Tibial artery (tissue), 4 donors: Measurements from ENCODE around the gene FLRT2.

Source experiments
- DNase-seq, 2 donors: peaks; one replicate each; pipeline ENCODE4 v3.0.0-alpha.2; 2019
- H3K27ac ChIP-seq, 2 donors: fragments of 200-600 bp; sonication (generic) in 1 of 2; 1 replicate in 1 of 2; 2 replicates in 1 of 2; pipeline ENCODE4 v1.5.1; 2018 to 2019; ENCODE audit warnings: mild to moderate bottlenecking in 1 of 2
- H3K27me3 ChIP-seq, 2 donors: fragments of 200-600 bp; sonication (generic) in 1 of 2; one replicate each; pipeline versions ENCODE4 v1.5.1 to v1.6.0; 2016 to 2019
- H3K36me3 ChIP-seq, 3 donors: fragments of 200-600 bp; sonication (generic) in 2 of 3; one replicate each; pipeline ENCODE4 v1.5.1; 2016 to 2019; ENCODE audit warnings: mild to moderate bottlenecking in 2 of 3
- H3K4me1 ChIP-seq, 4 donors: fragments of 200-600 bp; sonication (generic) in 2 of 4; 1 replicate in 3 of 4; 2 replicates in 1 of 4; pipeline ENCODE4 v1.5.1; 2016 to 2019
- H3K4me3 ChIP-seq, 2 donors: fragments of 200-600 bp; sonication (generic) in 1 of 2; 1 replicate in 1 of 2; 2 replicates in 1 of 2; pipeline ENCODE4 v1.5.1; 2018 to 2019; ENCODE audit warnings: mild to moderate bottlenecking in 2 of 2
- H3K9me3 ChIP-seq, 3 donors: fragments of 200-600 bp; sonication (generic) in 1 of 3; one replicate each; pipeline ENCODE4 v1.5.1; 2016 to 2019
- intact Hi-C: fragments of 100-400 bp; cut with DNase I; formaldehyde crosslinking; loops from one replicate; pipeline ENCODE4 v1.15.0; 2023; ENCODE audit warnings: low total_unique reads
- TF ChIP-seq, protein P1 (sequence below), 2 experiments: fragments of 200-600 bp in 1 of 2; fragments of 450-650 bp in 1 of 2; IDR thresholded peaks; one replicate each; pipeline ENCODE4 v1.5.1; 2017 to 2019; ENCODE audit warnings: antibody characterized with exemption in 2 of 2, mild to moderate bottlenecking in 1 of 2, moderate library complexity in 1 of 2

The FLRT2 gene

DNA sequence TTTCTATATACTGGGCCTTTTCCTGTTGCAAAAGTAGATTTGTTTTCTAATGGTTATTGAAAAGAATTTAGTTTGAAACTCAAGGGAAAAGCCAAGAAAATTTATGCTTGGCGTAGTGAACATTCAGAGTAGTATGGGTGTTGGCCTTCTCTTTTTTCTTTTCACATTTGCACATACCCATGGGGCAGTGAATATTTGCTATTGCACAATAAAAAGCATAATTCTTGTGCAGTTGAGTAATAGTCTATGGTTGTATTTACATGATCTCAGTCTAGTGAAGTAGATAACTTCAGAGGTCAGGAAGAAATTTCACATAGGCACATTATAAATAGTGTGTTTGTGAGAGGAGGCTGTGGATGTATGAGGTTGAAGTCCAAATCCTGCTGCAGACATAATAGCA lies 158.1 kb downstream of the FLRT2 start:
- intact Hi-C loops, result no loop called here
- no peak for DNase-seq
- H3K4me1 ChIP-seq, result no peaks in the 10 kb centered on the region
- no peaks in the 10 kb centered on the region for H3K27me3 ChIP-seq
- TF ChIP-seq, protein P1, sequence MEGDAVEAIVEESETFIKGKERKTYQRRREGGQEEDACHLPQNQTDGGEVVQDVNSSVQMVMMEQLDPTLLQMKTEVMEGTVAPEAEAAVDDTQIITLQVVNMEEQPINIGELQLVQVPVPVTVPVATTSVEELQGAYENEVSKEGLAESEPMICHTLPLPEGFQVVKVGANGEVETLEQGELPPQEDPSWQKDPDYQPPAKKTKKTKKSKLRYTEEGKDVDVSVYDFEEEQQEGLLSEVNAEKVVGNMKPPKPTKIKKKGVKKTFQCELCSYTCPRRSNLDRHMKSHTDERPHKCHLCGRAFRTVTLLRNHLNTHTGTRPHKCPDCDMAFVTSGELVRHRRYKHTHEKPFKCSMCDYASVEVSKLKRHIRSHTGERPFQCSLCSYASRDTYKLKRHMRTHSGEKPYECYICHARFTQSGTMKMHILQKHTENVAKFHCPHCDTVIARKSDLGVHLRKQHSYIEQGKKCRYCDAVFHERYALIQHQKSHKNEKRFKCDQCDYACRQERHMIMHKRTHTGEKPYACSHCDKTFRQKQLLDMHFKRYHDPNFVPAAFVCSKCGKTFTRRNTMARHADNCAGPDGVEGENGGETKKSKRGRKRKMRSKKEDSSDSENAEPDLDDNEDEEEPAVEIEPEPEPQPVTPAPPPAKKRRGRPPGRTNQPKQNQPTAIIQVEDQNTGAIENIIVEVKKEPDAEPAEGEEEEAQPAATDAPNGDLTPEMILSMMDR (IDR thresholded peaks at IDR 0.05), result no peak
- no peaks in the 10 kb centered on the region for H3K36me3 ChIP-seq
- no peak overlapping the region for H3K27ac ChIP-seq
- H3K4me3 ChIP-seq, result no peak overlapping the region
- no peaks in the 10 kb centered on the region for H3K9me3 ChIP-seq

DNA sequence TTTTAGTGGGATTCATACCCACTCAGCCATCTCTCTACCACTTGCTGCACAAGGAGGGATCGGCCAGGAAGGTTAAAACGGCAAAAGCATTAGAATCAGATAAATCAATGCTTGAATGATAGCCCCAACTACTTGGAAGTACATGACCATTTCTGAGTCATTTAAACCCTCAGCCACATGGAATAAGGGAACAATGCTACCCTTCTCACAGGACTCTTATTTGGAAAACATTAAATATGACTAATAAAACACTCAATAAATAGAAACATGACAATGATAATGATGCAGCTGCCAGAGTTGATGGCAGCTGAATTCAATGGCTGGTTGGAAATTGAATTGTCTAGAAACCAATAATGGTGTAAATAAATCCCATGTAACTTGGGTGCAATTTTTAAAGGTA lies 165.4 kb downstream of the FLRT2 start:
- no peak overlapping the region for H3K27ac ChIP-seq
- no peaks in the 10 kb centered on the region for H3K27me3 ChIP-seq
- no peaks in the 10 kb centered on the region for H3K4me1 ChIP-seq
- H3K4me3 ChIP-seq, result no peak overlapping the region
- H3K36me3 ChIP-seq, result no peaks in the 10 kb centered on the region
- intact Hi-C loops, result no loop called here
- no peak for DNase-seq
- no peaks in the 10 kb centered on the region for H3K9me3 ChIP-seq
- TF ChIP-seq, protein P1 (IDR thresholded peaks at IDR 0.05), result no peak

DNA sequence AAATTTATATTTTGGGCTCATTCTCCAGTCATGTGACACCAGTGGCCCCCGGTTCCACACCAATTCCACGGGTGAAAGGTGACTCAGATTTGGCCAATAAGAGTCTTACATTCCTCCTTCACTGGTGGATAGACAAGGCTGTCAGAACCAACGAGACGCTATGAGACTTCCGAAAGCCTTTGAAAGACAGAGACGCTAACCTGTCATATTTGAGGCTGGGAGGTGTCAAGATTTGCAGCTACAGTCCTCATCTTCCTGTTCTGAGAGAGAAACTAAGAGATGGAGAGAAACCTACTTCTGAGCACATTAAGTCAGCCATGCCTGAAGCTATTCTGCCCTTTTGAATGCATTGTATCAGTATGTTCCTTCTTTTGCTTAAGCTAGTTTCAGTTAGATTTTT lies 171.2 kb downstream of the FLRT2 start:
- no peak for DNase-seq
- H3K27me3 ChIP-seq, result no peaks in the 10 kb centered on the region
- no peaks in the 10 kb centered on the region for H3K36me3 ChIP-seq
- H3K4me3 ChIP-seq, result no peak overlapping the region
- TF ChIP-seq, protein P1 (IDR thresholded peaks at IDR 0.05), result no peak
- H3K4me1 ChIP-seq, result no peaks in the 10 kb centered on the region
- H3K27ac ChIP-seq, result no peak overlapping the region
- no peaks in the 10 kb centered on the region for H3K9me3 ChIP-seq
- intact Hi-C loops, result no loop called here

DNA sequence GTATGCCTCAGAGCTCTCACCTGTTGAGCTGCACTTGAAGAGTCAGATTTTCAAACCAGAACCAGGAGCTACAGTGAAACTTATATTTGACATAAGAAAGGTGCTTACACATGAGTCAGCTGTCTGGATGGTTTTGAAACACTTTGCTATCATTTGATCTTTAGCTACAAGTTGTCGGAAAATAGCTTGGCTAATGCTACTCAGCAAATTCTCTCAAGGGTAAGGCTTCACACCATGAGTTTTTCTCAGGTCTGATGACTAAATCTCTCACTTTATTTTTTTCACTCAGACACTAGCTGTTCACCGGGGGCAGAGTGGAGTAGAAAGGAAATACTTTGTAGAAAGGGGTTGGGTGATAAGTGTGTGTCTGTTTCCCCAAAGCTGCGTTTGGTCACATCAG lies 171.8 kb downstream of the FLRT2 start:
- DNase-seq, result no peak
- intact Hi-C loops, result no loop called here
- no peaks in the 10 kb centered on the region for H3K9me3 ChIP-seq
- no peak overlapping the region for H3K27ac ChIP-seq
- no peaks in the 10 kb centered on the region for H3K4me1 ChIP-seq
- no peaks in the 10 kb centered on the region for H3K36me3 ChIP-seq
- TF ChIP-seq, protein P1 (IDR thresholded peaks at IDR 0.05), result no peak
- no peak overlapping the region for H3K4me3 ChIP-seq
- H3K27me3 ChIP-seq, result no peaks in the 10 kb centered on the region

DNA sequence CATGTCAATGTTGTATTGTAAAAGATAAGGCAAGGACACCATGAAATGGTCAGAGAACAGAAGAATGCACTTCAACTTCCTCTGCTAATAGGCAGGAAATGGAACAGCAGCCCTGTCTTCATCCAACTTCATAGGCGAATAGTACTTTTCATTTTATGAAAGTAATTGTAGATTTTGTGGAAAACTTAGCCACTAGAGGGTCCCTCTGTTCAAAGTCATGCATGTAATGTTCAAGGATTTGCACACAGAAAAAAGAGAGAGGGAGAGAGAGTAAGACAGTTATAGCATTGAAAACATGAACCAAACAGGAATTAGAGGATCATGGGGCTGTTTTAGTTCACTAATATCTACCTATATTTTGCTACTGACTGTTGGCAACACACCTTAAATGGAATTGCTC lies 172.2 kb downstream of the FLRT2 start:
- no peaks in the 10 kb centered on the region for H3K27me3 ChIP-seq
- no peak for DNase-seq

DNA sequence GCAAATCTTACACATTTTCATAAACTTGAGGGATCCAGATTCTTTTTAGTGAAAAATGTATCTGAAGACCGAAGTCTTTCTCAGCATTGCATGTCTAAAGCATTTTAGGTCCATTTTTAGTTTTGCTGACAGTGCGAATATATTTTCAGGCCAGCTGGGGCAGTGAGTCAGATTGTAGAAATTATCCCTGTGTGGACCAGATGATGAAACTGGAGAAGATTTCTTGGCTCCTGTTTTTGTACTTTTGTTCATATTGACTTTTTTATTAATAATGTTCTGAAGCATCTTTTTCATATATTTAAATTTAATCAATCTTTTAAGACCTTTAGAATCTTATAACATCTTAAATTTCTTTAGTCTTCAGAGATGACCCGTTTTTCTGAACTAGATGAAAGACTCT lies 173.1 kb downstream of the FLRT2 start:
- H3K4me3 ChIP-seq, result no peak overlapping the region
- H3K9me3 ChIP-seq, result no peaks in the 10 kb centered on the region
- intact Hi-C loops, result no loop called here
- no peaks in the 10 kb centered on the region for H3K36me3 ChIP-seq
- H3K4me1 ChIP-seq, result no peaks in the 10 kb centered on the region
- no peak overlapping the region for H3K27ac ChIP-seq
- no peak for DNase-seq
- TF ChIP-seq, protein P1 (IDR thresholded peaks at IDR 0.05), result no peak
- no peaks in the 10 kb centered on the region for H3K27me3 ChIP-seq

More for the DNA sequence above, 172.2 kb downstream of the FLRT2 start:
- TF ChIP-seq, protein P1 (IDR thresholded peaks at IDR 0.05), result no peak
- Histone ChIP-seq H3K4me1 (no peaks in the 10 kb centered on the region), H3K9me3 (no peaks in the 10 kb centered on the region), H3K27ac (no peak overlapping the region), H3K36me3 (no peaks in the 10 kb centered on the region), H3K4me3 (no peak overlapping the region)
- intact Hi-C loops, result no loop called here
